Fibroblast of peridontal ligament (primary cell): ENCODE data around the gene AKNA.

Source experiments
- DNase-seq: peaks from one replicate; pipeline ENCODE4 v3.0.0-alpha.2; 2010; ENCODE audit errors: extremely low read depth

AKNA gene

DNA sequence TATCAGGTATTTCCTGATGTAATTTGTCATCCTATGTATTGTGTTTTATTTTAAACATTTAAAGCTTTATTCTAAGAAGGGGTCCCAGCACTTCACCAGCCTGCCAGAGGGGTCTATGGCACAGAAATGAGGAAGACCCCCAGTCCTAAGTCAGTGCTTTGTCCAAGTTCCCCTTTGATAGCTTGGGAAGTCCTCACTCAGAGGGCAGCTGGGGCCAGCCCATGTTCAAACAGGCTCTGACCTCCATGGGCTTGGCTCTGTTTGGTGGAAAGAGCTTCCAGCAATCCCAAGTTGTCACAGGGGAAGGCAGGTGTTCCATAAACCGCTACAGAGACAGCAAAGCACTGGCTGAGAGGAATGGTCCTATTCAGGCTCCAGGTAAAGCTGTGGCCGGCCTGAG, 26.6 kb upstream of the AKNA start:
- no peak for DNase-seq

DNA sequence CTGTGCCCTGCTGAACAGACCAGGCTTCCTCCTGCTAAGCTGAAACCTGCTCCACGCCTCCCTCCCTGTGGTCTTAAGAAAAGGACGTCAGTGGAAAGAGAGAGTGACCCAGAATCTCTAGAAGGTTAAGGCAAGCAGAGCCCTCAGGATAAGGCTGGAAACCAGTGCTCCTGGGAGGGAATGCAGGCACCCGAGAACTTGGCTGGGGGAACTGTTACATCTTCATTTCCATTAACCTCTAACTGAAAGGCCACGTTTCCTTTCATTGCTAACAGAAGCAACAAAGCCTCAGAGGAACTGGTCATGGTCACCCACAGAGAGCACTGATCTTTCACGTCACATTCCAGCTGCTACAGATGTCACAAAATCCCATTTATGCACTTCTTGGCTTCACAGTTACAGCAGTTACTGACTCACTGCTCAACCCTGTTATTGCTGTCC, 26.1 kb upstream of the AKNA start:
- DNase-seq = peak; percentile 48

DNA sequence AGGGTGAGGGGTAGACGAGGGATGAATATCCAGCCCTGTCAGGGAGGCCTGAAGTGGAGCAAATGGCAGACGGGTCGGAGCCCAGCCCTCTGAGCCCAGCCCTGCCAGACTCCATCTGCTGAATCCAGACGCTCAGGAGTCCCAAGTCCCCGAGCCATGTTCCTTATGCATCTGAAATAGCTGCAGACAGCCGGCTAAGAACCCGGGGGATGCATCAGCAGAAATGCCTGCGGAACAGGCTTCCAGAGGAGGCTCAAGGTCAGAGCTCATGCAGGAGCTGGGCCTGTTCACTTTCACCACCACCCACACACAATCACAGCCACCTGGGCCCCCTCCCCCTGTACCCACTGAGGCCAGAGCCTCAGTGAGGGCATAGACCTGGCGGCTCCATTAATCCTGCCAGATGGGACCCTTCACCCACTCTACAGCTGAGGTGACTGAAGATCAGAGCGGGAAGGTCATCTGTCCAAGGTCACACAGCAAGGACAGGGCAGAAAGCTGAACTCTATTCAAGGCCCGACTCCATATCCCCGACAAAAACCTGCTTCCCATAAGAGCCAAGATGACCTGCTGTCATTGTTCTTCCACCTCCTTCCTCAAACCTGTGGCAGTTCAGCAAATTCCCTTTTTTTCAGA, 24.4 kb upstream of the AKNA start:
- no peak for DNase-seq

DNA sequence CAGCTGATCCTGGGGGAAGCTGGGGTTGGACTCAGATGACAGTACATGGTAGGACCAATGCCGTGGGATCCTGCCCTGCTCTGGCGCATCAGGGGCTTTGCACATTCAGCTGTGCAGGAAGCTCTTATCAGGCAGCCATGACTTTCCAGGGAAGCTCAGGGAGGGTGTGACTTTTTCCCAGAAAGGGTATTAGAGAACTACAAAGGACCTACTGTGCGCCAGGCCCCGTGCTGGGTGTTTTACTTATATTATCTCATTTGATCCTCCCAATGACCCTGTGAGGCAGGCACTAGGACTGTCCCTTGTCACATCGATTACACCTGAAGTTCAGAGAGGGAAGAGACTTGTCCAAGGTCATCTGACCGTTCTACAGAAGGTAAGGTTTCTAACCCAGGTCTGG, 23.7 kb upstream of the AKNA start:
- DNase-seq = no peak

DNA sequence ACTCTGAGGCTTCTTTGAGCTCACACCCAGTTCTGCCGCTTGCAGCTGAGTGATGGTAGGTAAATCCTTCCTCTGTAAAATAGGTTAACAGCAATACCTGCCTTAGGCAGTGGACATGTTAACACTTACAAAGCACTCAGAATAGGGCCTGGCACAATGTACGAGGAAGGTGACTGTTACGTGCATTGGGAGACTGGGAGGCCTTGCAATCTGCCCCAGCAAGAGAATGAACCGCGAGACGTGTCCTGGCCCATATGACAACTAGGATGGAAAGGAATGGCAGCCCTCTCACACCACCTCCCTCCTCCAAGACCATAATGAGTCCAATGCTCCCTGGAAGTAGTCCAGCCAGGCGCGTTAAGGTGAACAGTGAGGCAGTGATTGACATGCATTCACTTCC, 23.1 kb upstream of the AKNA start:
- DNase-seq = no peak

DNA sequence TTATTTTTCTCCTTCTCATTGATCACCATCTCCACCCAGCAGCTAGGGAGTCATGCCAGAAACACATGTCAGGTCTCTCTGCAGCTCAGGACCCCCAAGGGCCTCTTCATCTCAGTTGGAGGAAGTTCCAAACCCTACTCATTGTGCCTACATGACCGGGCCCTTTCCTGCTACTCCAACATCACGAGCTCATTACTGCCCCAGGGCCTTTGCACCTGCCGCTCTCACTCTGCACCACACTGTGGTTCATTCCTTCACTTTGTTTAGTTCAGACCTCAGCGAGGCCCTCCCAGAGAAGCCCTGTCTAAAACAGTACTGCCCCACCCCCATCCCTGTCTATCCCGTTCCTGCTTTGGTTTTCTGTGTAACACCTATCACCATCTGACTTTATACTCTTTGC, 22.1 kb upstream of the AKNA start:
- DNase-seq = no peak

DNA sequence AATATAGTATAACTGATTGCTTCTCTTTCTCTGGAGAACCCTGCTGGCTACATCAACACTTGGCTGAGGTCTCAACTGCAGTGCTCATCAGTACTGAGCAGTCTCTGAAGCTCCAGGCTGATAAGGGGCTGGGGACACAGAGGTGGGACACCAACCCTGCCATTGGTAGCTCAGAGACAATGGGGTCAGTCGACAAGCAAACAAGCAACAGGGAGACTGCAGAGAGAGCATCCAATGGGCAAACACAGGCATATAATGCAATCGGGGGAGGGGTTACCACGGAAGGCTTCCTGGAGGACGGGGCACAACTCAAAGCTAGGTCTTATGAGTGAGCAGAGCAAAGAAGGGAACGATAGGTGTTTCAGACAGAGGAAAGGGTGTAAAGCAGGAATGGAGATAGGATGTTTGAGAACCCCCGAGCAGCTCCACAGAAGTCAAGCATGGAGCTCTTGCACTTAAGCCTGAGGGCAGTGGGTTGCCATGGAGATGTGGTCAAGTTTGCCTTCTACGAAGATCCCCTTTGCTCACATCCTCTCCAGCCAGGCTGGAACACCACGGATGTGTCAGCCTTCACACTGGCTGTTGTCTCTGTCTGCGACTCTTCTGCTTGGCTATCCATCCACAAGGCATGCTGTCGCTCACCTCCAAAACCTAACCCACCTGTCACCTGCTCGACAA, 21.5 kb upstream of the AKNA start:
- DNase-seq = peak; percentile 28

DNA sequence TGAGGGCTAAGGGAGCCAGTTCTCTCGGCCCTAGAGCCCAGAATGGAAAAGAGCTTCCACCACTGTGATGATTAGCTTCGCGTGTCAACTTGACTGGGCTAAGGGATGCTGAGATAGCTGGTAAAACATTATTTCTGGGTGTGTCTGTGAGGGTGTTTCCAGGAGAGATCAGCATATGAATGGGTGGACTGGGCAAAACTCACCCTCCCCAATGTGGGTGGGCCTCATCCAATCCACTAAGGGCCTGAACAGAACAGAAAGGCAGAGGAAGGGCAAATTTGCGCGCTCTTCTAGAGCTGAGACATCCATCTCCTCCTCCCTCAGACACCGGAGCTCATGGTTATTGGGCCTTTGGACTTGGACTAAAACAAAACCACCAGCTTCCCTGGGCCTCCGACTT, 20.9 kb upstream of the AKNA start:
- DNase-seq = no peak

DNA sequence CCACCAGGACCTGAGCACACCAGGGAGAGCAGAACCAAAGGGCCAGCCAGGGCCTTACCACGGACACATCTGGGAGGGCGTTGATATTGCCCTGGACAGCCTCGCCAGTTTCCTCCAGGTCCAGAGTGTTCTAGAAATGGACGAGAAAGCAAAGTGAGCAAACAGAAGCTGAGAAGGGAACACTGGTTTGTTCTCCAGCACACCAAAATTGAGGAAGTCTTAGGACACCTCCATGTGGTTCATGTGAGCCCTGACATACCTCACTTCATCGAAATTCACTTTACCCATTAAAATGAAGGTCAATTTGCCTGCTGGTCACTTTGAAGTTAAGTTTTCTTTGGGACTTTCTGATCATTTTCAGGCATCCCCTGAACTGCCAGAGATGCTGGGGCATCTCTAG, 20.1 kb upstream of the AKNA start:
- DNase-seq = no peak

DNA sequence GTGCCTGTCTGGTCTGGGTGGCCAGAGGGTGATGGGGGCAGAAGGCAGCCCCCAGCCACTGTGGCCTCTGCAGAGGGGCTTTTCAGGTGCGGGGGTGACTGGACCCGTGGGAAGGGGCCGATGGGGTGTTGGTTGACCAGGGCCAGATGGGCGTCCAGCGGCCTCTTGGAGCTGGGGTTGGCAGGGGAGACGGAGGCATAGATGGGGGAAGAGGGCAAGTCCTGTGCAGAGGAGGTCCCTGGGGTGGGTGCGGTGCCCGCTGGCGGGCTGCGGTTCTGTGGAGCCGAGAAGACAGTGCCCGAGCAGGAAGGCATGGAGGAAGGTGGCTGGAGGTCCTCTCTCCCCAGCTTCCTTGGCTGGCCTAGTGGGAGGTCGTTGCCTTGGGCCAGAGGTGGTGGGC, 18.7 kb upstream of the AKNA start:
- DNase-seq = no peak

DNA sequence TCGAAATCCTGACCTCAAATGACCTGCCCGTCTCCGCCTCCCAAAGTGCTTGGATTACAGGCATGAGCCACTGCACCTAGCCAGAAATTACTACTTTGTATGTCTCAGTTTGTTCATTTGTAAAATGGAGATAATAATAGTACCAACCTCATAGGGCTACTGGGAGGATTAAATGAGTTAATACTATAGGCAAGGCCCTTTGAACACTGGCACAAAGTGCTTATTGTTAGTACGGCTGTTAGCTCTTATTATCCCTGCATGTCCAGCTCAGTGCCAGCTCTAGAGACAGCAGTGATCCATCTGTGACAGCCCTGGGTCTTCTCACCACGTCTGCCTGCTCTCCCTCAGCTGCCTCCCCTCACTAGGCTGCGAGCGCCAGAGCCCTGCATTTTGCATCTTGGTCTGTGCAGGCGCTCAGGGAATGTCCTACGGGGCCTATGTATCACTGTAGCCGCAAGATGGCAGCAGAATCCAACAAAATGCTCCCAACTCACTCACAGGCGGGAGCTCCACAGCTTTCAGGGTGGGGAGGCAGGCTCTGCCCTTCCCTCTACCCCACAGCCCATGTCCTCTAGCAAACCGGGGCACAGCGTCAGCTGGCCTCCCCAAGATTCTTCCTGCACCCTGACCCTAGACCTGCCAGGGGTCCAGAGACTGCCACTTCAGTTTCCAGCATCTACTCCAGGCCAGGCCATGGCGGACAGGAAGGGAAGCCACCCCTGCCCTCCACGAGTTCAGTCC, 17.7 kb upstream of the AKNA start:
- DNase-seq = peak; percentile 84

DNA sequence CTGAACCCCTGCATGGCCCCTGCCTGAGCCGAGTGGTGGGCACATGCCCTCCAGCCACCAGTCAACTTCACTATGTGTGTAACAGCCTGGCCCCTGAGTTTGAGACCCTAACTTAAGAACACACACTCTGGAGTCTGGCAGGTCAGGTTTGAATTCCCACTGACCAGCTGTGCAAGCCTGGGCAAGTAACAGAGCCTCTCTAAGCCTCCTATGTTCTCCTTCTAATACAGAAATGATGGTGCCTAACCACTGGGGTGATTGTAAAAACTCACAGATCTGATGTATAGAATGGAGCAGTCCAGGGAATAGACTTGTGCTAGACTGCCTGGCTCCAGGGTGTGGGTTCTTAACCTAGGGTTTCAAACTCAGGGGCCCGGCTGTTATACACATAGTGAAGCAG, 16.7 kb upstream of the AKNA start:
- no peak for DNase-seq

DNA sequence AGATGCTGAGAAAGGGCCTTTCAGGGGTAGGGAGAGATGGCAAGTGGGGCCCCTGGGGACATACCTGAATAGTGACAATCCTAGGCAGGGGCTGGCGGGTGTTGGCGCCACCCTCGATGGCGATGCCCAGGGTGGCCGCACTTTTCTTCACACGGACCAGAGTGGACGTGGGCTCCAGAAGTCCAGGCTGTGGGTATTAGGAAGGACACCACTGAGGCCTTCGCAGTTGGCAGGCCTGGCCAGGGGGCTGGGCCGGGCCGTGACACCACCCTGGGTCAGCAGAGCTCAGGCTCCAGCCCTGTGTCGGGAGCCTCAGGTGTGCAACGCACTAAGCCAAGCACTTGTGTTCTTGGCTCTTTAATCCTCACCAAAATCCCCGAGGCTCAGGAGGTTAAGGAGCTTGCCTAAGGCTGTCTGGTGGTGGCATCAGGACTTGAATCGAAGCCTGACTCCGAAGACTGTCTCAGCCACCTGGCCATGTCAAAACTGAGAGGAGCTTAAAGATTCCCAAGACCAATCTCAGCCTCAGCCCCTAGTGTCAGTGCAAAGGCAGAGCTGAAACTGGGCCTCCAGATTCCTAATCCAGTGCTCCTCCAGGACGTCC, 15.5 kb upstream of the AKNA start:
- no peak for DNase-seq

DNA sequence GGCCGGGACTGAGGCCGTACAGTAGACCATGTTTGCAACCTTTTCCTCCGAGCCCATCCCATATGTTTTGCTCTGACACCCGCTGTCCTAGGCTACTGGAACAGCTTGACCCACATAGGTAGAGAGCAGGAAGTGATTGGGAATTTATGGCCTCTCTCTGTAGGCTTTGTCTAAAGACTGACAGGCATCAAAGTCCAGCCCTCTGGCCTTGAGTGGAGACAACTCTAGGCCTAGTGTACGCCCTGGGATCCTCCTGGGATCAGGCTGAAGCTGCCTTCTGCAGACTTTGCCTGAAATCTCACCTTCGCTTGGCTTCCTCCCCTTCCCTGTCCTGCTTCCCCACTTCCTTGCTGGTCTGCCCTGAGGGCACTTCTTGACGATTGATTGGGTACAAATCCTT, 13.6 kb upstream of the AKNA start:
- no peak for DNase-seq

DNA sequence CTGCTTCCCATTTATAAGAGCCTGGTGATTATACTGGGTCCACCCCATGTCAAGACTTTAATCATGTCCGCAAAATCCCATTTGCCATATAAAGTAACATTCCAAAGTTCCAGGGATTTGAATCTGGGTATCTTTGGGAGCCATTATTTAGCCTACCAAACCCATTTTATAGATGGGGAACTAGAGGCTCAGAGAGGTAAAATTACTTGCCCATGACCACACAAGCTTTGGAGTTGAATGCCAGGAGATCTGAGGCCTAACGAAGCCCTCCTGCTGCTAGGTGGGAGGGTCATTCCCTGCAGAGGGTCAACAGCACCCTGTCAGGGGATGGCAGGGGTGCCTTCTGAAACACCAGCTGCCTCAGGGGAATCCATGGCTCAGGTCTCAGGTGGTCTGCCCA, 13.0 kb upstream of the AKNA start:
- no peak for DNase-seq

DNA sequence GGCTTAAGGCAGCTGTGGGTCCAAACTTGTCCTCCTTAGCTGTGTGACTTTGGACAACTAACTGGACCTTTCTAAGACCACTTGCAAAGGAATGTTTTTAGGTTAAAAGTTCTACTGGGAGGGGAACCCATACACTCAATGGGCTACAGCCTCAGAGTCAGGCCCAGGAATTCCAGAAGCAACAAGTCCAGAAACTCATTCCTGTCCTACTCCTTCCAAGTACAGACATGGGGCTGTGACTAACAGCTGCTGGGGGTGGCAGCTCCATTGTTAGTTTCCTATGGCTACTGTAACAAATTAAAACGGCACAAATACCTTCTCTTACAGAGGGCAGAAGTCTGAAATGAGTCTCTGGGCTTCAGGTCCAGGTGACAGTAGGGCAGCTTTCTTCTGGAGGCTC, 12.4 kb upstream of the AKNA start:
- no peak for DNase-seq

DNA sequence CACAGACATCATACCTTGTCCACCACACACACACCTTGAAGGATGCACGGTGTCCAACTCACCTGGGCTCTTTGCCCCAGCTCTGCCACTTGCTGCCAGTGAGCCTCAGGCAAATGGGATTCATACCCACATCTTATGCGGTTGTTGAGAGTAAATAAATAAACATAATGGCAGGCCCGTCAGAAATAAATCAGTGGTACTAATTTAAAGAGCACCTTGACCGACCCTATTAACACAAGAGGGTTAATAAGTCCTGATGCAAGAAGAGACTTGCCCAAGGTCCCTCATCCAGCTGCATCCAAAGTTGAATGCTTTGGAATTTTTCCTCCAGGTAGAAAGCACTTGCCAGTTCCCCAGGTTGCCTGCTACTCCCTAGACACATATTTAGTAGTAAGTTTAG, 11.6 kb upstream of the AKNA start:
- DNase-seq = no peak

DNA sequence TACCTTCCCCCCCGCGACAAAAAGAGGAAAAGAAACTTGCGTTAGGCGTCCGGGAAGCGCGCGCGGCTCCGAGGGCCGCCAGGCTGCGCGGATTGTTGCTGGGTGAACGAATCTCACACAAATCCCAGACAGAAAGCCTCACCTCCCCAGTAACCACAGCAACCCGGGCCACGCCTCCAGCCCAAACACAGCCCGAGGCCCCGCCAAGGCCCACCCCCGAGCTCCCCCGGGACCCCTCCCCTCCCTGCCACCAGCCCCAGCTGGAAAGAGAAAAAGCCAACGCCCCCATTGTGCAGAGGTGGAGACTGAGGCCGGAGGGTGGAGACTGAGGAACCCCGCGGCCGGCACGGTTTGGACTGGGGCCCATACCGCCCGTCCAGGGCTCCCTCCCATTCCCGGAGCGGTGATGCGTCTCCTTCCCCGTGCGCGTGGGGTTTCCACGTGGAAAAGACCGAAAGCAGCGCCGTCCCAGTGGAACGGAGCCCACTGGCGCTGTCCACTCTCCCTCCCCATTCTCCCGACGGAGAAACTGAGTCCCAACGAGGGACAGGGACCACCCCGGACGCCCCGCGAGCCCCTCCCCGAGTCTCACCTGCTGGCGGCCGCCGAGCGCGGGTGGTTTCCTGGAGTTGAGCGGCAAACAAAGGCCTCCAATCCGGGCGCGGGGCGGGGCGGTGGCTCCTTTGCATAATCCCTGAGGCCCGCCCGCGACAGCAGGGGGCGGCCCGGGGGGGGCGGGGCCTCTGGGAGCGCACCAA, 10.2 kb upstream of the AKNA start:
- peak; percentile 85 for DNase-seq

DNA sequence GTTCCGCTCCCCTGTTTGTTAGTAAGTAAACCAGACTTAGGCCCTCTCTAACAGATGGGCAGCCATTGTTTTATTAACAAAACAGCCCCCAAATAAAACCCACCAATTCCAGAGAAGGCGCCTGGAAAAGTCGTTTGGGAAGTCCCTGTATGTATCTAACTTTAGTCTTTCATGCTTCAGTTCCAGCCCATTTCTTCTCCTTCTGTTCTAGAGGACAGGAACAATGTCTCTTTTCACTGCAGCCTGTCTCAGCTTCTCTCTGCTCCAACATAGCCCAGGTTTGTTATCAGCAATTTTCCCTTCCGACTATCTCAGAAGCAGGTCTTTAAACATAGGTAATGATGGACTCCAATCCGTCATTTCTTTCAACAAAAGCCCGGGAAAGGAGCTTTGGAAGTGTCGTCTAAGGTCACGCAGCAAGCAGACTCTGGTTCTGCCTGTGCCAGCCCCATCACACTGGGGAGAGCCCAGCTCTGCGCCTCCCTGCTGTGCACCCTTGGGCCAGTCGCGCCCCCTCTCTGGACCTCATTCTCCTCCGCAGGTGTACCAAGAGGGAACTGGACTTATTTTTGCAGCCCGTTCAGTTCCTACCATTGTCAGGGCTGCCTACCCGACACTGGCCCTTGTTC, 9.6 kb upstream of the AKNA start:
- DNase-seq = no peak

DNA sequence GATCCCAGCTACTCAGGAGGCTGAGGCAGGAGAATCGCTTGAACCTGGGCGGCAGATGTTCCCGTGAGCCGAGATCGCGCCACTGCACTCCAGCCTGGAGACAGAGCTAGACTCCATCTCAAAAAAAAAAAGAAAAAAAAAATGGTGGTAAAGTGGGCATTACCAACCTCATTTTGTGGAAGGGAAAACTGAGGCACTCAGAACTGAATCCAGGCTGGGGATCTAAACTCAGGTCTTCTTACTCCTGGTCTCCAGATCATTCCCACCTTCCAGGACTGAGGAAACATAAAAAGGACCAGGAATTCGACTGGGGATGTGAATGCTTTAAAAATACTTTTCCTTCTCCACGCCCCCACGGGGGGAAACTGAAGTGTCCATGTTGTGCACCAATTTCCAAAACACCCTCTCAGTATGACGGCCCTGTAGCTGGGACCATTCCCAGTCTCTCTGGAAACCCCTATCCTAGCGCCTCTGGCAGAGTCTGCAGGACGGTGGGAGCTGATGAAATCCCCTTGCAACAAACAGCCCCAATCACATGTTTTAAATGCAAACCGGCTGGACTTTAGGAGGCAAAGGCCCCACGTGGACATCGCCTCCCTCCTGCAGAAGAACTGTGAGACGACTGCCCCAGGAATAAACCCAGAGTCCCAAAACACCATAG, 8.9 kb upstream of the AKNA start:
- DNase-seq = peak; percentile 90

DNA sequence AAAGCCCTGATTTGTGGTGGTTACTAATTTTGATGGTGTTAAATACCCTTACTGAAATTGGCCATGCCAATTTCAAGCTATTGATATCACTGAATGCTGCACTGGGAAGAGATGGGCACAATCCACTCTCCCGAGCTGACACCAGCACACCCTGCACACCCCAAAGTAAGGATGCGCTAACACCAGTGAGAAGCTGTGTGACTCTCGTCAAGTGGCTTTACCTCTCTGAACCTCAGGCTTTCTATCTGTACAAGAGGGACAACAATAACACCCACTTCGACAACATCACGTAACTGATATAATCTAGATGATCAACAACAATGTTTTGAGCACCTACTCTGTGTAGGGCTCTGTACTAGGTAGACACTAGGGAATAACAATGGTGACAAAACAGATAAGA, 8.0 kb upstream of the AKNA start:
- DNase-seq = no peak
